ENCODE measurements around the gene RSRC1. TPM values are rescaled to one million over a fixed set of nuclear protein-coding genes. Genes with fewer than 3 reads are reported as not detected.

The RSRC1 gene
- total RNA-seq, 3 donors from 2014 or later, result 26.6 to 41.9 (median 29.9) TPM

- no peak for TF ChIP-seq CTCF (IDR thresholded peaks at IDR 0.05)
- no peak for ATAC-seq
- intact Hi-C loops (cut with DNase I, micrococcal nuclease), result loop anchor here in 1 of 2 donors (5.0 kb wide), 1 partner anchor 339 kb away; no protein-coding TSS in a partner anchor
These were observed 16.4 kb upstream of the RSRC1 start for GRCh38 chr3:158093526-158093925.

GRCh38 chr3:158094235-158095110 is 15.4 kb upstream of the RSRC1 start:
- no peak for ATAC-seq
- no peak for TF ChIP-seq CTCF (IDR thresholded peaks at IDR 0.05)
- no peaks in the 10 kb centered on the region for H3K4me1 ChIP-seq (ENCODE audit: low read depth)
- intact Hi-C loops (cut with DNase I, micrococcal nuclease), result loop anchor here in 1 of 2 donors (5.0 kb wide), 1 partner anchor 338 kb away; no protein-coding TSS in a partner anchor
- no peak overlapping the region for H3K4me3 ChIP-seq
- DNase-seq, result peak in 2 of 3 donors; percentile 25 to 44
- H3K36me3 ChIP-seq (ENCODE audit: low read depth), result no peaks in the 10 kb centered on the region
- H3K9me3 ChIP-seq, result no peaks in the 10 kb centered on the region

More at GRCh38 chr3:158093526-158093925, 16.4 kb upstream of the RSRC1 start:
- Histone ChIP-seq H3K36me3 (ENCODE audit: low read depth) (no peaks in the 10 kb centered on the region), H3K4me1 (ENCODE audit: low read depth) (no peaks in the 10 kb centered on the region), H3K9me3 (no peaks in the 10 kb centered on the region), H3K4me3 (no peak overlapping the region)
- no peak for DNase-seq

- Histone ChIP-seq H3K9me3 (no peaks in the 10 kb centered on the region), H3K4me3 (no peak overlapping the region), H3K4me1 (ENCODE audit: low read depth) (no peaks in the 10 kb centered on the region), H3K36me3 (ENCODE audit: low read depth) (no peaks in the 10 kb centered on the region)
- TF ChIP-seq CTCF (IDR thresholded peaks at IDR 0.05), result no peak
- ATAC-seq (no peak), DNase-seq (peak in 1 of 3 donors; percentile 22)
- intact Hi-C loops (cut with DNase I, micrococcal nuclease), result no loop called here
These were observed 14.6 kb upstream of the RSRC1 start for GRCh38 chr3:158095111-158095813.

GRCh38 chr3:158095814-158096704 is 13.8 kb upstream of the RSRC1 start:
- ATAC-seq (no peak), DNase-seq (no peak)
- H3K9me3 ChIP-seq, result no peaks in the 10 kb centered on the region
- no peaks in the 10 kb centered on the region for H3K4me1 ChIP-seq (ENCODE audit: low read depth)
- H3K36me3 ChIP-seq (ENCODE audit: low read depth), result no peaks in the 10 kb centered on the region
- H3K4me3 ChIP-seq, result no peak overlapping the region
- intact Hi-C loops (cut with DNase I, micrococcal nuclease), result no loop called here
- TF ChIP-seq CTCF (IDR thresholded peaks at IDR 0.05), result no peak

- DNase-seq (no peak), ATAC-seq (no peak)
- H3K9me3 ChIP-seq, result no peaks in the 10 kb centered on the region
- no peak for TF ChIP-seq CTCF (IDR thresholded peaks at IDR 0.05)
- intact Hi-C loops (cut with DNase I, micrococcal nuclease), result no loop called here
- no peaks in the 10 kb centered on the region for H3K4me1 ChIP-seq (ENCODE audit: low read depth)
- no peak overlapping the region for H3K4me3 ChIP-seq
- H3K36me3 ChIP-seq (ENCODE audit: low read depth), result no peaks in the 10 kb centered on the region
These were observed 12.8 kb upstream of the RSRC1 start for GRCh38 chr3:158097081-158097592.
